Kidney epithelial cell (primary cell): ENCODE measurements around the gene SEPTIN7. TPM values are rescaled to one million over a fixed set of nuclear protein-coding genes. Genes with fewer than 3 reads are reported as not detected.
A peak's percentile ranks its signal among the peaks of the same experiment; 100 is the strongest.

Experiments
- DNase-seq: peaks from one replicate; pipeline ENCODE4 v3.0.0-alpha.2; 2010; ENCODE audit warnings: low read depth
- H3K27me3 ChIP-seq: 2 replicates; pipeline ENCODE4 v1.6.0; 2011; ENCODE audit warnings: low read length; ENCODE audit not compliant: control insufficient read depth, insufficient read depth
- H3K36me3 ChIP-seq: 2 replicates; pipeline ENCODE4 v1.5.1; 2011; ENCODE audit warnings: low read length; ENCODE audit not compliant: control insufficient read depth, insufficient read depth
- H3K4me3 ChIP-seq: 2 replicates; pipeline ENCODE4 v1.5.1; 2011; ENCODE audit warnings: low read depth, mild to moderate bottlenecking, control low read depth, low read length
- CTCF ChIP-seq: IDR thresholded peaks from 2 replicates; pipeline ENCODE4 v1.5.1; 2011; ENCODE audit warnings: mild to moderate bottlenecking, moderate library complexity, low read length, control low read depth, inconsistent platforms; ENCODE audit not compliant: insufficient read depth, poor library complexity, severe bottlenecking
- total RNA-seq: library from RNA; depleted of rRNA; stranded (reverse); fragments of >200 nt; gene quantifications from 2 replicates; pipeline ENCODE4 v1.2.3, GENCODE V29; 2015

Gene SEPTIN7
- total RNA-seq, 1 donor from 2014 or later, result 175 TPM

- H3K4me3 ChIP-seq, result no peak overlapping the region
- no peaks in the 10 kb centered on the region for H3K27me3 ChIP-seq
- no peak for DNase-seq
- TF ChIP-seq CTCF, result no peak
- no peaks in the 10 kb centered on the region for H3K36me3 ChIP-seq
Observed at GRCh38 chr7:35792873-35793489, 7.9 kb upstream of the SEPTIN7 start.

- no peak for TF ChIP-seq CTCF
- H3K27me3 ChIP-seq, result no peaks in the 10 kb centered on the region
Observed at GRCh38 chr7:35797311-35797710, 3.5 kb upstream of the SEPTIN7 start.

GRCh38 chr7:35799846-35800717 is 775 bp upstream of the SEPTIN7 start:
- H3K36me3 ChIP-seq, result no peaks in the 10 kb centered on the region
- peak overlapping the region; percentile 83 for H3K4me3 ChIP-seq
- no peak for TF ChIP-seq CTCF
- H3K27me3 ChIP-seq, result no peaks in the 10 kb centered on the region
- peak; percentile 38 for DNase-seq

More at GRCh38 chr7:35797311-35797710, 3.5 kb upstream of the SEPTIN7 start:
- DNase-seq, result no peak
- H3K4me3 ChIP-seq, result no peak overlapping the region
- no peaks in the 10 kb centered on the region for H3K36me3 ChIP-seq

GRCh38 chr7:35801392-35802101 is 690 bp downstream of the SEPTIN7 start:
- no peak for DNase-seq
- no peaks in the 10 kb centered on the region for H3K27me3 ChIP-seq
- H3K4me3 ChIP-seq, result peak overlapping the region; percentile 96
- no peaks in the 10 kb centered on the region for H3K36me3 ChIP-seq
- peak; percentile 80 for TF ChIP-seq CTCF

GRCh38 chr7:35802102-35802466 is 1.2 kb downstream of the SEPTIN7 start:
- DNase-seq, result no peak
- no peak for TF ChIP-seq CTCF

More at GRCh38 chr7:35802102-35802466, 1.2 kb downstream of the SEPTIN7 start:
- peak overlapping the region; percentile 96 for H3K4me3 ChIP-seq
- H3K36me3 ChIP-seq, result no peaks in the 10 kb centered on the region
- H3K27me3 ChIP-seq, result no peaks in the 10 kb centered on the region
